Activated CD4-positive, alpha-beta T cell treated with anti-CD3 and anti-CD28 coated beads, Interleukin-2, amount 10 ng/mL, durations not matched to agents 7 days and 5 days (primary cell): Measurements from ENCODE around the gene BCKDK. TPM values are rescaled to one million over a fixed set of nuclear protein-coding genes. Genes with fewer than 3 reads are reported as not detected.

Source experiments
- CTCF ChIA-PET: fragments of 350-600 bp; sonication (Branson Sonifier 250); formaldehyde crosslinking; loops from one replicate; lab custom pipeline; 2021; ENCODE audit warnings: antibody characterized with exemption; lab: Charles Lee
- POLR2A ChIA-PET: fragments of 350-600 bp; sonication (Branson Sonifier 250); formaldehyde crosslinking; loops from one replicate; lab custom pipeline; 2021; ENCODE audit warnings: antibody characterized with exemption; lab: Charles Lee
- DNase-seq: peaks from one replicate; pipeline ENCODE4 v3.0.0-alpha.2; 2020
- H3K27ac Mint-ChIP-seq: one replicate; pipeline ENCODE4 v1.8.0; 2021; ENCODE audit warnings: mild to moderate bottlenecking, moderate library complexity, mixed read lengths
- H3K27me3 Mint-ChIP-seq: one replicate; pipeline ENCODE4 v1.8.0; 2021; ENCODE audit warnings: mixed read lengths
- H3K36me3 Mint-ChIP-seq: one replicate; pipeline ENCODE4 v1.8.0; 2021; ENCODE audit warnings: low read depth, mixed read lengths
- H3K4me1 Mint-ChIP-seq: one replicate; pipeline ENCODE4 v1.8.0; 2021; ENCODE audit warnings: mixed read lengths
- H3K4me3 Mint-ChIP-seq: one replicate; pipeline ENCODE4 v1.8.0; 2021; ENCODE audit warnings: mild to moderate bottlenecking, moderate library complexity, mixed read lengths
- H3K9me3 Mint-ChIP-seq: one replicate; pipeline ENCODE4 v1.8.0; 2021; ENCODE audit warnings: mixed read lengths
- total RNA-seq, 2 experiments: library from RNA; stranded (reverse); gene quantifications; one replicate each; pipeline ENCODE4 v1.2.3, GENCODE V29; 2021

The BCKDK gene
- total RNA-seq, 2 experiments from 2014 or later, result 23.0 to 23.5 TPM

- Mint-ChIP-seq H3K27ac (no peak overlapping the region), H3K4me3 (no peak overlapping the region), H3K36me3 (peaks cover 22% of the 10 kb centered on the region), H3K4me1 (peaks cover 22% of the 10 kb centered on the region), H3K9me3 (no peaks in the 10 kb centered on the region), H3K27me3 (no peaks in the 10 kb centered on the region)
- DNase-seq, result no peak
- ChIA-PET CTCF (interaction anchor here (3.1 kb wide), 1 partner anchor 22 kb away, joined by 23 read pairs; no protein-coding TSS in a partner anchor), POLR2A (no interaction called here)
Observed at GRCh38 chr16:31120129-31120528, 11.9 kb downstream of the BCKDK start.

- peaks cover 9% of the 10 kb centered on the region for H3K4me1 Mint-ChIP-seq
- CTCF ChIA-PET, result interaction anchor here (8.2 kb wide), 1 partner anchor 17 kb away, joined by 47 read pairs; no protein-coding TSS in a partner anchor
- no peaks in the 10 kb centered on the region for H3K9me3 Mint-ChIP-seq
- POLR2A ChIA-PET, result no interaction called here
- no peak overlapping the region for H3K27ac Mint-ChIP-seq
- DNase-seq, result no peak
- peaks cover 21% of the 10 kb centered on the region for H3K36me3 Mint-ChIP-seq
- H3K27me3 Mint-ChIP-seq, result no peaks in the 10 kb centered on the region
- H3K4me3 Mint-ChIP-seq, result no peak overlapping the region
Observed at GRCh38 chr16:31125844-31126243, 17.7 kb downstream of the BCKDK start.

- POLR2A ChIA-PET, result interaction anchor here (0.5 to 0.7 kb wide), 2 partner anchors 9 to 53 kb away, joined by 3 to 5 read pairs; no protein-coding TSS in a partner anchor
- Mint-ChIP-seq H3K9me3 (no peaks in the 10 kb centered on the region), H3K4me3 (no peak overlapping the region), H3K27me3 (no peaks in the 10 kb centered on the region), H3K27ac (no peak overlapping the region), H3K4me1 (peaks cover 9% of the 10 kb centered on the region), H3K36me3 (peaks cover 15% of the 10 kb centered on the region)
- no peak for DNase-seq
- CTCF ChIA-PET, result interaction anchor here (0.7 to 8.2 kb wide), 5 partner anchors 9 to 32 kb away, joined by 3 to 47 read pairs (median 3); partner anchors contain the start of gene KAT8
Observed at GRCh38 chr16:31127182-31127581, 19.0 kb downstream of the BCKDK start.

- H3K4me1 Mint-ChIP-seq, result peaks cover 9% of the 10 kb centered on the region
- ChIA-PET CTCF (interaction anchor here (1.0 to 8.2 kb wide), 5 partner anchors 10 to 29 kb away, joined by 3 to 47 read pairs (median 3); no protein-coding TSS in a partner anchor), POLR2A (no interaction called here)
- H3K27ac Mint-ChIP-seq, result peak overlapping the region; percentile 88
- DNase-seq, result no peak
- H3K36me3 Mint-ChIP-seq, result peaks cover 12% of the 10 kb centered on the region
- H3K27me3 Mint-ChIP-seq, result no peaks in the 10 kb centered on the region
- no peaks in the 10 kb centered on the region for H3K9me3 Mint-ChIP-seq
- no peak overlapping the region for H3K4me3 Mint-ChIP-seq
Observed at GRCh38 chr16:31128711-31129567, 20.8 kb downstream of the BCKDK start.

- Mint-ChIP-seq H3K4me1 (peaks cover 9% of the 10 kb centered on the region), H3K36me3 (peaks cover 12% of the 10 kb centered on the region), H3K9me3 (no peaks in the 10 kb centered on the region), H3K4me3 (no peak overlapping the region), H3K27ac (peak overlapping the region; percentile 31), H3K27me3 (no peaks in the 10 kb centered on the region)
- DNase-seq, result no peak
- CTCF ChIA-PET, result interaction anchor here (1.0 to 8.2 kb wide), 4 partner anchors 11 to 30 kb away, joined by 3 to 47 read pairs (median 4); no protein-coding TSS in a partner anchor
- POLR2A ChIA-PET, result no interaction called here
Observed at GRCh38 chr16:31129568-31130335, 21.6 kb downstream of the BCKDK start.

- no peak overlapping the region for H3K4me3 Mint-ChIP-seq
- H3K4me1 Mint-ChIP-seq, result peaks cover 9% of the 10 kb centered on the region
- H3K36me3 Mint-ChIP-seq, result peaks cover 12% of the 10 kb centered on the region
- H3K27ac Mint-ChIP-seq, result no peak overlapping the region
- no peak for DNase-seq
- no peaks in the 10 kb centered on the region for H3K9me3 Mint-ChIP-seq
- CTCF ChIA-PET, result interaction anchor here (1.3 to 8.2 kb wide), 2 partner anchors 10 to 13 kb away, joined by 3 to 47 read pairs; no protein-coding TSS in a partner anchor
- H3K27me3 Mint-ChIP-seq, result no peaks in the 10 kb centered on the region
- POLR2A ChIA-PET, result no interaction called here
Observed at GRCh38 chr16:31130336-31130891, 22.2 kb downstream of the BCKDK start.

GRCh38 chr16:31130899-31131298, 22.7 kb downstream of the BCKDK start:
- Mint-ChIP-seq H3K9me3 (no peaks in the 10 kb centered on the region), H3K27ac (no peak overlapping the region), H3K4me3 (no peak overlapping the region), H3K27me3 (no peaks in the 10 kb centered on the region), H3K36me3 (peaks cover 12% of the 10 kb centered on the region), H3K4me1 (peaks cover 9% of the 10 kb centered on the region)
- no peak for DNase-seq
- CTCF ChIA-PET, result interaction anchor here (1.1 to 8.2 kb wide), 2 partner anchors 12 to 14 kb away, joined by 3 to 47 read pairs; no protein-coding TSS in a partner anchor
- POLR2A ChIA-PET, result no interaction called here

- no peak for DNase-seq
- no peaks in the 10 kb centered on the region for H3K27me3 Mint-ChIP-seq
- no peak overlapping the region for H3K27ac Mint-ChIP-seq
- peaks cover 9% of the 10 kb centered on the region for H3K36me3 Mint-ChIP-seq
- H3K4me3 Mint-ChIP-seq, result no peak overlapping the region
- ChIA-PET POLR2A (no interaction called here), CTCF (interaction anchor here (1.1 to 8.2 kb wide), 2 partner anchors 12 to 14 kb away, joined by 3 to 47 read pairs; no protein-coding TSS in a partner anchor)
- H3K4me1 Mint-ChIP-seq, result peaks cover 9% of the 10 kb centered on the region
- H3K9me3 Mint-ChIP-seq, result no peaks in the 10 kb centered on the region
Observed at GRCh38 chr16:31131416-31131815, 23.2 kb downstream of the BCKDK start.

GRCh38 chr16:31131841-31132271, 23.7 kb downstream of the BCKDK start:
- peaks cover 9% of the 10 kb centered on the region for H3K36me3 Mint-ChIP-seq
- no peaks in the 10 kb centered on the region for H3K27me3 Mint-ChIP-seq
- no peak overlapping the region for H3K4me3 Mint-ChIP-seq
- no peak for DNase-seq
- CTCF ChIA-PET, result interaction anchor here (1.1 to 8.2 kb wide), 2 partner anchors 11 to 14 kb away, joined by 3 to 47 read pairs; no protein-coding TSS in a partner anchor
- H3K4me1 Mint-ChIP-seq, result peaks cover 9% of the 10 kb centered on the region
- POLR2A ChIA-PET, result no interaction called here
- no peaks in the 10 kb centered on the region for H3K9me3 Mint-ChIP-seq
- no peak overlapping the region for H3K27ac Mint-ChIP-seq

GRCh38 chr16:31132303-31132979, 24.3 kb downstream of the BCKDK start:
- Mint-ChIP-seq H3K9me3 (no peaks in the 10 kb centered on the region), H3K36me3 (peaks cover 8% of the 10 kb centered on the region), H3K4me1 (peaks cover 9% of the 10 kb centered on the region), H3K27me3 (no peaks in the 10 kb centered on the region), H3K4me3 (no peak overlapping the region), H3K27ac (no peak overlapping the region)
- no peak for DNase-seq
- ChIA-PET CTCF (interaction anchor here (1.1 to 8.2 kb wide), 2 partner anchors 11 to 13 kb away, joined by 3 to 47 read pairs; no protein-coding TSS in a partner anchor), POLR2A (no interaction called here)

GRCh38 chr16:31133046-31133501, 24.9 kb downstream of the BCKDK start:
- POLR2A ChIA-PET, result no interaction called here
- peaks cover 7% of the 10 kb centered on the region for H3K4me1 Mint-ChIP-seq

More at GRCh38 chr16:31133046-31133501, 24.9 kb downstream of the BCKDK start:
- Mint-ChIP-seq H3K27me3 (no peaks in the 10 kb centered on the region), H3K27ac (no peak overlapping the region), H3K36me3 (peaks cover 3% of the 10 kb centered on the region), H3K4me3 (no peak overlapping the region), H3K9me3 (no peaks in the 10 kb centered on the region)
- CTCF ChIA-PET, result interaction anchor here (8.2 kb wide), 1 partner anchor 10 kb away, joined by 47 read pairs; no protein-coding TSS in a partner anchor
- no peak for DNase-seq
